Fibroblast of peridontal ligament (primary cell): Measurements from ENCODE around the gene PLCH1.
"Not testable (repeated sequence)": the region's sequence is repeated elsewhere in the genome, so short reads cannot be mapped to it uniquely, and the experiment has no call there.

ENCODE experiments used
- DNase-seq: peaks from one replicate; pipeline ENCODE4 v3.0.0-alpha.2; 2010; ENCODE audit errors: extremely low read depth

Gene PLCH1

GRCh38 chr3:155641956-155642355 lies 102.9 kb downstream of the PLCH1 start:
- DNase-seq, result no peak

- DNase-seq, result no peak
Observed at GRCh38 chr3:155640098-155640497, 104.8 kb downstream of the PLCH1 start.

GRCh38 chr3:155639462-155640055 lies 105.3 kb downstream of the PLCH1 start:
- DNase-seq, result no peak

- DNase-seq, result peak; percentile 10
Observed at GRCh38 chr3:155638461-155638860, 106.4 kb downstream of the PLCH1 start.

- no peak for DNase-seq
Observed at GRCh38 chr3:155637567-155637966, 107.3 kb downstream of the PLCH1 start.

DNA sequence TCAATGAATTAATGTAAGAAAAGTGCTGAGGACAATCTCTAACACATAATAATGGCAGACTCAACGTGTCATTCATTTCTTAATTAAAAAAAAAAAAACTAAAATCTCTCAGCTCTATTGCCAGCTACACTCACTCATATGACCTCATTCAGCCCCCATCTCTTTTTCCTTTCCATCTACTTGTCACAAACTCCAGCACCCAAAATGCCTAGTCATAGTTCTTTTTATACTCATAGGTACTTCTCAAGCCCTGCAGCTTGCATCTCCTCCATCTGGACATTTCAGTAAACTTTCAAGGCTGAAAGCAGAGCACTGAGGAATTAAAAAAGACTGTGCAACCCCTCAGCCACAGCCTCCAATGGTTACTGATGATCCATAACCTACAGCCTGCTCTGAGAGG lies 109.8 kb downstream of the PLCH1 start:
- no peak for DNase-seq

DNA sequence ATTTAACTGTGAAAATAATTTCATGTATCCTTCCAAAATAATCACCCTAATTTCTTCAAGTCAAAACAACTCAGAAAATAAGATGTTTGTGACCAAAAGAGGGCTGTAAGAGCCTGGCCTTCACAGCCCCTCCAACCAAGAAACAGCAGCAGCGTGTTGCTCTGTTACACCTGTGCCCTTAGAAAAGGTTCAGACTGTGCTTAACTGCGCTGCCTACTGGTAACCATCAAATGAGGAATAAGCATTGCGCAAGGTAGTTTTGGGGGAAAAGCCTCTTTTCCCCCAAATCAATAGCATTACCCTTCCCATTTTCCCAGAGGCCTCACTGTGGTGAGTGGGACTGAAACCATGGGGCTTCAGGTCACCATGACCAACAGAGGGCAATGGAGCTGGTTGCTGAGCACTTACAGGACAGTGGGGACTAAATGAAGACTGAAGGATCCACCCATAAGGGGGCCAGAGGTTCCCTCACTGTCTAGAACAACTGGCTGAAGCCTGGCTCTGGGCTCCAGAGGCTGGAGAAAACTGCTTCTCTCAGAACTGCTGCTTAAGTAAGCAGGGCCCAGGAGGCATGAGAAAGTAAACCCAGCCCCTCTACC lies 110.7 kb downstream of the PLCH1 start:
- DNase-seq, result no peak

- DNase-seq, result no peak
Observed at GRCh38 chr3:155631323-155632019, 113.4 kb downstream of the PLCH1 start.

DNA sequence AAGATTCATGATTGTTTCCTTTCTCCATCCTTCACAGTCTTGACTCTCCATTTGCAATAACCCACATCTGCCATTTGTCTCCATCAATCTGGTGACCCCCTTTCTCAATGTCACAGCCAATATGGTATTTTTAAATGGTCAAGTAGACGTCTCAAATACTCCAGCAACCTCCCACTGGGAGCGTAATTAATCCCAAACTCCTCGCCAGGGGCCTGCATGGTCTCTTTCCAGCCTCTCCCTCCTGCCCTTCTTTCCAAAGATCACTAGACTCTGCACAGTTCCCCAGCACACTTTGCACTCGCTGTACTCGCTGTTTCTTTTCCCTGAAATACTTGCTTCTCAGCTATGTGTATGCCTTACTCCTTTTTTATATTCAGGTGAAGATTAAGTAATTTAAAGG lies 115.3 kb downstream of the PLCH1 start:
- DNase-seq, result no peak

GRCh38 chr3:155629056-155629455 lies 115.8 kb downstream of the PLCH1 start:
- DNase-seq, result no peak

DNA sequence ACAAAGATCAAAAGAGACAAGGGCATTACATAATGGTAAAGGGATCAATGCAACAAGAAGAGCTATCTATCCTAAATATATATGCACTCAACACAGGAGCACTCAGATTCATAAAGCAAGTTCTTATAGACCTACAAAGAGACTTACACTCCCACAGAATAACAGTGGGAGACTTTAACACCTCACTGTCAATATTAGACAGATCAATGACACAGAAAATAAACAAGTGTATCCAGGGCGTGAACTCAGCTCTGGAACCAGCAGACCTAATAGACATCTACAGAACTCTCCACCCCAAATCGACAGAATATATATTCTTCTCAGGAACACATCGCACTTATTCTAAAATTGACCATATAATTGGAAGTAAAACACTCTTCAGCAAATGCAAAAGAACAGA lies 122.2 kb downstream of the PLCH1 start:
- DNase-seq, result not testable (repeated sequence)

DNA sequence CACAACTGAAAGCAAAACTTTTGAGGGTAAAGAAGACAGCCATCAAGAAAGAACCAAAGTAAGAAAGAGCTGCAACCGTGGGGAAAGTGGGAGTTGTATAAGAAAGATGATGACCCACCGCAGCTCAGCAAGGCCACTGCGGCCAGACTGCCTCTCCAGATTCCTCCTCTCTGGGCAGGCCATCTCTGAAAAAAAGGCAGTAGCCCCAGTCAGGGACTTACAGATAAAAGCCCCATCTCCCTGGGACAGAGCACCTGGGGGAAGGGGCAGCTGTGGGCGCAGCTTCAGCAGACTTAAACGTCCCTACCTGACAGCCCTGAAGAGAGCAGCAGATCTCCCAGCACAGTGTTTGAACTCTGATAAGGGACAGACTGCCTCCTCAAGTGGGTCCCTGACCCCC lies 124.3 kb downstream of the PLCH1 start:
- DNase-seq, result not testable (repeated sequence)

DNA sequence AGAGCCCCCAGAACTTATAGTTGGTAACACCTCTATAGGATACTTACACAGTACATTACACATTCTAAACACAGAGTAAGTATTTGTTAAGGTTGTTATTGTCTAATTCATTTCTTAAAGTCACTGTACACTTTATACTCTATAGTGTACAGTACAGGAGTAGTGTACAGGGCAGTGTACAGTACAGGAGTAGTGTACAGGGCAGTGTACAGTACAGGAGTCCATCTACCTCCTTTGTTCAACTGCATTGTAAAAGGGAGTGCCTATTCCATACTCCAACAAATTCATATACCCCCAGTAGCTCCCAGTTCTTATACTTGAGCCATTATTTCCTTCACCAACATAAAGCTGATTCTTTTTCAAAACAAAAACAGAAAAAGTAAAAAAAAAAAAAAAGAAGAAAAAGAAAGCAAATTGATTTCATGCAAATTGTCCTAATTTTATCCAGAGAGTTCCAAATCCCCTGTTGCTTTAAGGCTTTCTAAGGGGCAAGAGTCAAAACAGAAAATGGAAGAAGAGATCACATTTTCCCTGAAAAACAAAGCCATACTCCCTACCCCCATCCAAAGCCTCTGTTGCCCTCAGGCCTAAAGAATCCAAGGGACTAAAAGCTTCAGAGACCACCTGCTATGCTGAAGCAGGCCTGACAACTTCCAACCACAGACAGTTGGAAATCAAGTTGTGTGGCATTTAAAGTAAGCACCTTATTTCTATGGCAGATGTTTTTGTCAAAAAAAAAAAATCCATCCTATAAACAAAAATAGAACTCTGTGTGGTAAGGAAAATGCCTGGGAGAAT lies 125.6 kb downstream of the PLCH1 start:
- no peak for DNase-seq

DNA sequence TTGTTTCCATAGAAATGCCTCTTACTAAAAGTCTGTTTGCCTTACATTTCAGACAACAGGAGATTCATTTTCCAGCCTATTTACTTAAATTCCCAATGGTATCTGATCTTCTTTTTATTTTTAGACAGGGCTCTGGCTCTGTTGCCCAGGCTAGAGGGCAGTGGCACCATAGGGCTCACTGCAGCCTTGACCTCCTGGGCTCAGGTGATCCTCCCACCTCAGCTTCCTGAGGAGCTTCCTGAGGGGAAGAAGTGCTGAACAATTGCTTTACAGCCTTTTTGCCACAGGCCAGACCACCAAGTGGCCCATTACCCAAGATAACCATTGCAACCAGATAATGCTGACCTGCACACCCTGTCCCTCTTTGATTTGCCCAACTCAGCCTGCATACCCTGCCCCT lies 126.3 kb downstream of the PLCH1 start:
- DNase-seq, result no peak

DNA sequence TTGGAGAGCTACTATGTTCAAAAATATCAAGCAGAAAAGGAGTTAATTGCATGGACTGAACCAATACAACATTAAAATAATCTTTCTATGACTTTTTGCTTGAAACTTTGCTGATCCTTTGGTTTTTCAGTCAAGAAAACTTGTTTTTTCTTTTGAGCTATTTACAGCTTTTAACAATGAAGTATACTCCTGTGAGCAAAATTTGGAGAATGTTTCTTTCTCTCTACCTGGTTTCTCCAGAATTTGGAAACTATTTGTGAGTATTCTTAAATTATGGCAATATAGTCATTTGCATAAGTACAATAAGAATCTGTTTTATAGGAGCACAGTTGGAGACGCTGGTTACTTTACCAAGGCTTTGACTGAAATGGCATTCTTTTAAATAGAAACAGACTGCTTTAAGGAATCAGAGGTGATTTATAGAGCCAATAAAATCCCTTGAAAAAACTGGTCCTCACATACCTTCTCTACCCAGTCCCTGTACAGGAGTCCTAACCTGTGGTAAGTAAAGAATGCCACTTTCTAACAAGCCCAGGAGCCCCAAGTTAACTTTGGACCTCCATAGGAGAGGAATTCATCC lies 127.4 kb downstream of the PLCH1 start:
- no peak for DNase-seq

- not testable (repeated sequence) for DNase-seq
Observed at GRCh38 chr3:155615141-155615540, 129.7 kb downstream of the PLCH1 start.

- DNase-seq, result not testable (repeated sequence)
Observed at GRCh38 chr3:155614410-155614809, 130.5 kb downstream of the PLCH1 start.

GRCh38 chr3:155611456-155611855 lies 133.4 kb downstream of the PLCH1 start:
- no peak for DNase-seq

GRCh38 chr3:155609586-155609985 lies 135.3 kb downstream of the PLCH1 start:
- DNase-seq, result no peak

- DNase-seq, result no peak
Observed at GRCh38 chr3:155608228-155608920, 136.5 kb downstream of the PLCH1 start.

DNA sequence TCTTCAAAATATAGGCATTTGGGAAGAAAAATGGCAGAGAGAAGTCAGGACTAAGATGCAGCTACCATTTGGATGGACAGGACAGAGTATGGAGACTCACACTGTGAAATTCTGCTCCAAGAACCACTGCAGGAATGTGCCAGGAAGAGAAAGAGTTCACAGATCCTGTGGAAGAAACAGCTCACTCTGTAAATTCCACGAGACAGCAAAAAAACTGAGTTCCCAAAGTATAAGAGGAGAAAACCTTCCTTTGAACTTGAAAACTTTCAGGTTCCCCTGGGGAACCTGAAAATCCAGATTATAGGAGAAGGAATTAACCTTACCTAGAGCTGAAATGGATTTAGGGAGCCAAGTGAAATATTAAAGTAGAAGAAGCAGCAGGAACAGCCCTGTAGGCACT lies 137.1 kb downstream of the PLCH1 start:
- no peak for DNase-seq

- DNase-seq, result no peak
Observed at GRCh38 chr3:155605571-155605970, 139.3 kb downstream of the PLCH1 start.
